ENCODE results near the gene SLCO1B3.
A peak's percentile ranks its signal among the peaks of the same experiment; 100 is the strongest.

SLCO1B3 gene

GRCh38 chr12:20868277-20868676 lies 57.8 kb downstream of the SLCO1B3 start:
- no peak for TF ChIP-seq CTCF (IDR thresholded peaks at IDR 0.05; ENCODE audit: low read length, missing control alignments)
- H3K4me3 ChIP-seq (replicated peaks; ENCODE audit: low read depth, low read length) = no peak overlapping the region
- DNase-seq (ENCODE audit: low read depth) = no peak

GRCh38 chr12:20883288-20883687 lies 72.8 kb downstream of the SLCO1B3 start:
- DNase-seq (ENCODE audit: low read depth) = peak; percentile 85
- TF ChIP-seq CTCF (IDR thresholded peaks at IDR 0.05; ENCODE audit: low read length, missing control alignments) = no peak
- H3K4me3 ChIP-seq (replicated peaks; ENCODE audit: low read depth, low read length) = no peak overlapping the region

GRCh38 chr12:20885116-20885515 lies 74.6 kb downstream of the SLCO1B3 start:
- H3K4me3 ChIP-seq (replicated peaks; ENCODE audit: low read depth, low read length) = no peak overlapping the region
- TF ChIP-seq CTCF (IDR thresholded peaks at IDR 0.05; ENCODE audit: low read length, missing control alignments) = no peak
- DNase-seq (ENCODE audit: low read depth) = no peak

GRCh38 chr12:20885552-20885951 lies 75.0 kb downstream of the SLCO1B3 start:
- DNase-seq (ENCODE audit: low read depth) = no peak
- TF ChIP-seq CTCF (IDR thresholded peaks at IDR 0.05; ENCODE audit: low read length, missing control alignments) = no peak
- no peak overlapping the region for H3K4me3 ChIP-seq (replicated peaks; ENCODE audit: low read depth, low read length)

- TF ChIP-seq CTCF (IDR thresholded peaks at IDR 0.05; ENCODE audit: low read length, missing control alignments) = no peak
- H3K4me3 ChIP-seq (replicated peaks; ENCODE audit: low read depth, low read length) = no peak overlapping the region
- DNase-seq (ENCODE audit: low read depth) = no peak
Observed at GRCh38 chr12:20917269-20917668, 106.8 kb downstream of the SLCO1B3 start.

GRCh38 chr12:20917819-20918218 lies 107.3 kb downstream of the SLCO1B3 start:
- DNase-seq (ENCODE audit: low read depth) = no peak
- TF ChIP-seq CTCF (IDR thresholded peaks at IDR 0.05; ENCODE audit: low read length, missing control alignments) = no peak
- no peak overlapping the region for H3K4me3 ChIP-seq (replicated peaks; ENCODE audit: low read depth, low read length)

- no peak for DNase-seq (ENCODE audit: low read depth)
- H3K4me3 ChIP-seq (replicated peaks; ENCODE audit: low read depth, low read length) = no peak overlapping the region
- TF ChIP-seq CTCF (IDR thresholded peaks at IDR 0.05; ENCODE audit: low read length, missing control alignments) = no peak
Observed at GRCh38 chr12:20931894-20932293, 121.4 kb downstream of the SLCO1B3 start.

Data from fibroblast of pulmonary artery (primary cell).